ENCODE measurements around the gene SLPI.

SLPI gene

DNA sequence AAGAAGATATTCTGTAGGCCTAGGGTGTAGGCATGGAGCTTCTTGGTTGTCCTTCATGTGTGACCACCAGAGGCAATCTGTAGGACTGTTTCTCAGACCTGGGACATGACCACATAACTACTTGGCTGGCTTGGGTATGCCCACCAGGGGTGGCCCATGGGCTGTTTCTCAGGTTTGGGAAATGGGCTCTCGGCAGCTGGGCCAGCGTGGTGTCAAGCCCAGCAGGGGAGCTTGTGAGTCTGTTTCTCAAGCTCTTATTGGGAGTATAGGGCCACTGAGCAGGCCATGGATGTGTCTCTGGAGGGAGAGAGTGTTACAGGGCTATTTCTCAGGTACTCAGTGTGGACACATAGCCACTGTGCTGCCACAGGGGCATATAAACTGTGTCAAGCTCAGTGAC, 35.7 kb downstream of the SLPI start:
- DNase-seq (ENCODE audit: low read depth, low spot score), result no peak

- no peak for DNase-seq (ENCODE audit: low read depth, low spot score)
Measured at GRCh38 chr20:45218124-45218523, 36.2 kb downstream of the SLPI start.

DNA sequence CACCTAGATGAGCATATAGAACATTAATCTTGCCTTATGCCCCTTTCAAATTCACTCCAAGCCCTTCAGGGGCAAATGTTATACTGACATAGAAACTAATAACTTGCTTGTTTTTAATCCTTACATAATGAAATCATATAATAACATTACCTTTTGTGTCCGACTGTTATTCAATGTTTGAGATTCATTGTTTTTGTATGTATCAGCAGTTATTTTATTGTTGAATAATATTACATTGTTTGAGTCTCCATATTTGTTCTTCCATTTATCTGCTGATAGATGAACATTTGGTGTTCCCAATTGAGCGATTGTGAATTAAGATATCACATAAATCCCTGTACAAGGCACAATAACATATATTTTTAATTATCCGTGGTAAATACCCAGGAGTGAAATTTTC, 41.5 kb downstream of the SLPI start:
- no peak for DNase-seq (ENCODE audit: low read depth, low spot score)

GRCh38 chr20:45211569-45212474, 42.5 kb downstream of the SLPI start:
- no peak for DNase-seq (ENCODE audit: low read depth, low spot score)

GRCh38 chr20:45209924-45210323, 44.4 kb downstream of the SLPI start:
- no peak for DNase-seq (ENCODE audit: low read depth, low spot score)

GRCh38 chr20:45206725-45207124, 47.6 kb downstream of the SLPI start, which contains the start of gene SEMG1:
SEMG1 (plus strand) TSS chr20:45207033; CDS start chr20:45207054, 21 bp downstream.
- DNase-seq (ENCODE audit: low read depth, low spot score), result no peak

Measured in activated CD4-positive, CD25-positive, alpha-beta regulatory T cell treated with anti-CD3 and anti-CD28 coated beads, Interleukin-2, amount 50 U/mL, for 16 hours (primary cell).